PFSK-1 (cell line): ENCODE data around the gene CRYAA.

Experiments used
- FOXP2 ChIP-seq: optimal IDR thresholded peaks from 2 replicates; pipeline ENCODE3; 2011; ENCODE audit warnings: borderline replicate concordance, control low read depth, inconsistent platforms; ENCODE audit not compliant: insufficient read depth; ENCODE audit errors: extremely low read length, extremely low read depth
- POLR2AphosphoS5 ChIP-seq: IDR thresholded peaks from 2 replicates; pipeline ENCODE4 v1.6.1; 2012; ENCODE audit warnings: low read depth, mild to moderate bottlenecking, control low read depth, low read length, moderate library complexity
- TF ChIP-seq, protein P1 (sequence below), 2 experiments: IDR thresholded peaks; 2 replicates each; pipeline versions ENCODE4 v1.6.1 to v1.8.0; 2011 to 2012; ENCODE audit warnings: low read depth in 2 of 2, low read length in 2 of 2, control low read depth in 1 of 2, inconsistent platforms in 1 of 2, mild to moderate bottlenecking in 1 of 2, moderate library complexity in 1 of 2; ENCODE audit not compliant: insufficient read depth in 1 of 2

DNA sequence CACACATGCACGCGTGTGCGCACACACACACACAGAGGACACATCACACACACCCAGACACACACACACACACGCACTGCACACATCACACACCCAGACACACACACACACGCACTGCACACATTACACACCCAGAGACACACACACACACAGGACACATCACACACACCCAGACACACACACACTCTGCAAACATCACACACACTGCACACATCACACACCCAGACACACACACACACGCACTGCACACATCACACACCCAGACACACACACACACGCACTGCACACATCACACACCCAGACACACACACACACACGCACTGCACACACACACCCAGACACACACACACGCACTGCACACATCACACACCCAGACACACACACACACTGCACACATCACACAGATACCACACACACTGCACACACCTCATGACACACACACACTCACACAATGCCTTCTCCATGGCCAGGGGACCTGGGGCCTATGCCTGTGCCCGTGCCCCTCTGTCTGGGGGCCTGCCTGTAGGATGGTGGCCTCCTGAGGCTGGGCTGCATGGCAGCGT lies 24.4 kb downstream of the CRYAA start:
- TF ChIP-seq POLR2AphosphoS5 (no peak), FOXP2 (no peak)
- TF ChIP-seq, protein P1, sequence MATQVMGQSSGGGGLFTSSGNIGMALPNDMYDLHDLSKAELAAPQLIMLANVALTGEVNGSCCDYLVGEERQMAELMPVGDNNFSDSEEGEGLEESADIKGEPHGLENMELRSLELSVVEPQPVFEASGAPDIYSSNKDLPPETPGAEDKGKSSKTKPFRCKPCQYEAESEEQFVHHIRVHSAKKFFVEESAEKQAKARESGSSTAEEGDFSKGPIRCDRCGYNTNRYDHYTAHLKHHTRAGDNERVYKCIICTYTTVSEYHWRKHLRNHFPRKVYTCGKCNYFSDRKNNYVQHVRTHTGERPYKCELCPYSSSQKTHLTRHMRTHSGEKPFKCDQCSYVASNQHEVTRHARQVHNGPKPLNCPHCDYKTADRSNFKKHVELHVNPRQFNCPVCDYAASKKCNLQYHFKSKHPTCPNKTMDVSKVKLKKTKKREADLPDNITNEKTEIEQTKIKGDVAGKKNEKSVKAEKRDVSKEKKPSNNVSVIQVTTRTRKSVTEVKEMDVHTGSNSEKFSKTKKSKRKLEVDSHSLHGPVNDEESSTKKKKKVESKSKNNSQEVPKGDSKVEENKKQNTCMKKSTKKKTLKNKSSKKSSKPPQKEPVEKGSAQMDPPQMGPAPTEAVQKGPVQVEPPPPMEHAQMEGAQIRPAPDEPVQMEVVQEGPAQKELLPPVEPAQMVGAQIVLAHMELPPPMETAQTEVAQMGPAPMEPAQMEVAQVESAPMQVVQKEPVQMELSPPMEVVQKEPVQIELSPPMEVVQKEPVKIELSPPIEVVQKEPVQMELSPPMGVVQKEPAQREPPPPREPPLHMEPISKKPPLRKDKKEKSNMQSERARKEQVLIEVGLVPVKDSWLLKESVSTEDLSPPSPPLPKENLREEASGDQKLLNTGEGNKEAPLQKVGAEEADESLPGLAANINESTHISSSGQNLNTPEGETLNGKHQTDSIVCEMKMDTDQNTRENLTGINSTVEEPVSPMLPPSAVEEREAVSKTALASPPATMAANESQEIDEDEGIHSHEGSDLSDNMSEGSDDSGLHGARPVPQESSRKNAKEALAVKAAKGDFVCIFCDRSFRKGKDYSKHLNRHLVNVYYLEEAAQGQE (IDR thresholded peaks at IDR 0.05; ENCODE audit: insufficient read depth in 1 of 2, low read depth in 2 of 2, low read length in 2 of 2), result no peak
